Nucleus accumbens (tissue), 56 donors: Measurements from ENCODE around the gene EML1.

Experiments
- DNase-seq, 56 donors: peaks; one replicate each; lab custom pipeline; 2025; lab: John Stamatoyannopoulos, UW

EML1 gene

DNA sequence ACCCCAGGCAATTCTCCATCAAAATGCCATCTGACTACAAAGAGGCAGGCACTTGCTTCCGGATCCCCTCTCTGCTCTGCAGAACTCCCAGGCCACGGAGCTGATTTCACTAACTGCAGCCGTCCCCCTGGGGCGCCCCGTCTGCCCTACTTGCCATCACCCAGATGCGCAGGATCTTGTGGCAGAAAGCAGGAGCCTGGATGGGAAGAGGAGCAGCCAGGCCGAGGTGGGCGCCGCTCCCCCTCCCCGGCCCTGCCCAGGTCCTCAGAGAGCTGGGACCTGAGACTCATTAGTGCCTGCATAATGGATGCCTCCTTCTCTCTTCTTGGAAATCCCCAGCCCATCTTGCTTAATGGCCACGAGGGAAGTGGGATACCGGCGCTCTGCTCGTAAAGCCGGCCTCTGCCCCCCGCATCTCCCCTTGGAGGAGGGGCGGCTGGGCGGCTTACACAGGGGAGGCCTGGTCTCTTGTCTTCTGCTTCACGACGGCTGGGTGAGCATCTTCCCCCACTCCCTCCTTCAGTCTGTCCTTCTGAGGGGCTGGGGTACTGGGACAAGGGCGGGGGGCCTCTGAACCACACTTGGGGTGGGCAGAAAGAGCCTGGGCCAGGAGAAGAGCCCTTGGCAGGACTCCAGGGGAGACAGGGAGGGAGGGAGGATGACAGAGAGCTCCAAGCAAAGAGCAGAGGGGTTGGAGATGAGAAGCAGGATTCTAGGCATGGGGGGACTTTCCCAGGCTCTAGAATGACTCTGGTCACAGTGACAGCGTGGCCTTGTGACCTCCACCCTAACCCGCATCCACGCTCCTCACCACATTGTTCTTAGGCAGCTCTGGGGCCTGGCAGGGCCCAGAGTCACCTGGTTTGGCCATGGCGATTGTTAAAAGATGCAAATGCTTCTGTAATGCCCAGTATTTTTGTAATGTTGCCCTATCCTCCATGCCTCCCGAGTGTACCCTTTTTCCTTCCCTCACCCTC, 19.4 kb upstream of the EML1 start:
- no peak for DNase-seq

DNA sequence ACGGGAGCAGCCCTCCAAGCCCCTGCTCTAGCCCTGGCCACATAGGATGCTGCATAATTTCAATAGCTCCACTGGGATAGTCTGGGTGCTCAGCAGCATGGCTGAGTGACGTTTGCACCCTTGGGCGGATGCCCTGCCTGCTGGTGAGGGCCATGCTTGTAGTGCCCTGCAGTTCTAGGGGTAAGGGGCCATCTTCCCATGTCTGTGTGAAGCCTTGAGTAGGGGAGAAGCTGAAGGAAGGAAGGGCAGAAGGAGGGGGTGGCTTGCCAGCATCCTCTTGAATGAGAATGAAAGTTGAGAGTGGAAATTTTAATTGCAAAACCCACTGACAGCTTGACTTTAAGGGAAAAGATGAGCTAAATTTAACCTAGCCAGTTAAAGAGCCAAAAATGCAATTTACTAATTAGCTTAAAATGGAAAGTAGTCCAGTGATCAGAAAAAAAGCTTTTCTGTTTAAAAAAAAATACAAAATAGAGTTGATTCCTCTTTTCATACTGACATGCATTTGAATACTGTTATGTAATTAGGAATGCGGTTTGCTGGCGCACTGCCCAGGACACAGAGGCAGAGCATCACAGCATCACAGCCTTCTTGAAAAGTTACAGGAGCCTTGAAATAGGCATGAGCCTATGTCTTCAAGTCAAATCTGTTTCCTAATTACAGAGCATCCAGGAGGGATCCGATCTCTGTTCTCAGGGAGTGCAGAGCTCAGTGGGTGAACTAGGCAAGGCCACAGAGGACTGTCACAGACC, 18.5 kb upstream of the EML1 start:
- peak in 30 of 56 donors; percentile 9 to 76 (median 32) for DNase-seq

DNA sequence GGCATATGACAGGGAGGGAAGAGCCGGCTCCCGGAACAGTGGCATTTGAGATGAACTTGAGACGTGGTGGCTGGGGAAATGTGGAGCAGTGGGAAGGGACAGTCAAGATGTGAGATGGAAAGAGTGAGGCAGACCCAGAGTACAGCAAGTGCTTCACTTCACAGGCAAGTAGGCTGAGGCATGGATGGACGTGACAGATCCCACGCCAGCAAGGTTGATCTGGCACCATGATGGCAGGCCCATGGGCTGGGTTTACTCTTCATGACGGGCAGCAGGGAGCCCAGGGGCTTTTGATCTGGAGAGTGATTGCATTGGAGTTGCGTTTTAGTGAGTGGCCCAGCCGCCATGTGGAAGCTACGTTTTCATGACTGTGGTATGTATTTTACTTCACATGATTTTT, 17.9 kb upstream of the EML1 start:
- peak in 1 of 56 donors; percentile 52 for DNase-seq

DNA sequence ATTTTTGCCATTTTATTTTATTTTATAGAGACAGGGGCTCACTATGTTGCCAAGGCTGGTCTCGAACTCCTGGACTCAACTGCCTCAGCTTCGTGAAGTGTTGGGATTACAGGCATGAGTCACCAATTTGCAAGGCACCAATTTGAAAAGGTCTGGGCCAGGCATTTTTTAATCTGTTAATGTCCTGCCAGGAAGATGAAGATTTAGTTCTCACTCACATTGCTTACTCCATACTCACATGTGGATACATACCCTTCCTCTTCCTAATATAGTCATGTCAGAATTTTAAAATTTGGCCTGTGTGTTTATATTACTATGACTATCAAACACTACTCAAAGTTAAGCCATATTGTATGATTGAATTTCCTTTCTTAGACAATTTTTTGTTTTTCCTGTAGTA, 15.3 kb upstream of the EML1 start:
- no peak for DNase-seq

DNA sequence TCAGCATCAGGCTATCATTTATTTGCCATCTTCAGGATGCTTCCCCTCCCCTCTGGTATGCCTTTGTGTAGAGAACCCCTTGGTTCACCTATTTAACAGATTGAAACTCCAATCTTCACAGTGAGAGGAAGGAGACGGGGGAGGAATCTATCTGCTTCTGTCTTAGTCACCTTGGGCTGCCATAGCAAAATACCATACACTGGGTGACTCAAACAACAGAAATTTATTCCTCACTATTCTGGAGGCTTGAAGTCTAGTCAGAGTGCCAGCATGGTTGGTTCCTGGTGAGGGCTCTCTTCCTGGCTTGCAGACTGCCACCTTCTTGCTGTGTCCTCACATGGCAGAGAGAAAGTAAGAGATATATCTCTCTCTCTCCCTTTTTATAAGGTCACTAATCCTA, 13.5 kb upstream of the EML1 start:
- DNase-seq, result no peak

DNA sequence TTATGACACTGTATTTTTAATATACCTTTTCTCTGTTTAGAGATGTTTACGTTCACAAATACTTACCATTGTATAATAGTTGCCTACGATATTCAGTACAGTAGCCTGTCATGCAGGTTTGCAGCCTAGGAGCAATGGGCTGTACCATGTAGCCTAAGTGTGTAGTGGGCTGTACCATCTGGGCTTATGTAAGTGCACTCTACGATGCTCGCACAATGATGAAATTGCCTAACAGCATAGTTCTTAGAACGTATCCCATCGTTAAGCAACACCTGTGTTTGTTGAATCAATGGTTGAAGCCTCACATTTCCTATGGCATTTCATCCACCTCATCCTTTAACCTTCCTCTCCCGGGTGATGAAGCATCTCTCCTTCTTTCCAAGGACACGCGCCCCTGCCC, 12.5 kb upstream of the EML1 start:
- DNase-seq, result no peak

DNA sequence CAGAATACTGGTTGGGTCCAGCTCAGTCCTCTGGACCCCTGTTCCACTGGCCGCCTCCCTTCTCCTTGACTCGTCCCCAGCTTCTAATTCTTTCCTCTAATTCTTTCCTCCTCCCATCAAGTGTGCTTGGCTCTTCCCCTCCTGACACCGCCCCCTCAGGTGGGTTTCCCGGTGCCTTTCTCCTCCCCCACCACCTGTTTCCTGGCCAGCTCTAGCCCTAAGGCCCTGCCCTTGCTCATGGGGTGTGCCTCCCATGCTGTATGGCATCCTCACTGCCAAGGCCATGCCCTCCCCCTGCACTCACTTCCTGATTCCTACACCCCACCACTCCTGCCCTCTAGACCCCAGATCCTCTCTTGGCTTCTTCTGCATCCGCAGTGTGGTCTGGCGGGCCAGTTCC, 12.1 kb upstream of the EML1 start:
- DNase-seq, result no peak

DNA sequence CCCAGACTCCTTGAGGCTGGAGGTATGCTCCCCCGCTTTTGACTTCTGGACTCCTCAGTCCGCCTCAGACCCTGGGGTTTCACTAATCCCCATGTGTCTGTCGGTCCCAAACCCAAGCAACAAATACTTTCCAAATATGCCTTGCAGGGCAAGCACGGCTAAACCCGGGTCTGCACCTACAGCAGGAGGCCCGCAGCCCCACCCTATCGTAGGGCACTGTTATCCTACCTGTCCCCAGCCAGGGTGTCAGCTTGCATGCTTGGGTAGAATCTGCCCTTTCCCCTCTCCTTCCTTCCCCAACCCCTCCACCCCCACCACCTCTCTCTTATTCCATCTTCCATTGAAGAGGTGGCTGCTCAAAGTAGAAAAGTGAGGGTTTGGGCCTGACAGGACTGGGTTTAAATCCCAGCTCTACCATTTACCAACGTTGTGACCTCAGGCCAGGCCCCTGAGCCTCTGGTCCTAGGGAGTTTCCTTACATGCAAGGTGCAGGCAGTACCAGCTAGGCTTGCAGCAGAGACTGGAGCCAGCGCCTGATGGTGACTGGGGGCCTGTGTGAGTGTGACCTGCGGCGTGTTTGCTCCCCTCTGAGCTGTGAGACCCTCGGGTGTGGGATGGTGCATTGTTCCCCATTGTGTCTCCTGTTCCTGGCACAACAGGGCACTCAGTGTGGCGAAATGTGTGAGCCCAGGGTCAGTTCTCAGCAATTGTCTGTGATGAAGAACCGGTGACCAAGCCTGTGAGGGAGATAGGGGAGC, 11.2 kb upstream of the EML1 start:
- DNase-seq, result no peak

DNA sequence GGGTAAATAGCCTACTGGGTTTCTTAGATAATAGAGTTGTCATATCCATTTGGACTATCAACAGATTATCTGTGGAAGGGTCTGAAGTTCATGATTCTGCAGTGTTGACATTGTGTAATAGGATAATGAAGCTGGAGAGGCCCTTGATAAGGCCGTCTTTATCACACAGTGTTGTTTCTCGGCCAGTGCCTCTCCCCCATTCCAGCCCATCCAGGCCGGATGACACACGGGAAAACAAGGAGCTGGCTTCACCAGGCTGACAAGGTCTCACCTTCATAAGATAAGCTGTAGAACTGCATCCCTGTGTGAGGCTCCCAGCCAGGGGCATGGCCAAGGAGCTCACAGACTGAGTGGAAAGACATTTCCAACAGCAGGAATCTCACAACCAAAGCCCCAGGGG, 8.7 kb upstream of the EML1 start:
- no peak for DNase-seq

DNA sequence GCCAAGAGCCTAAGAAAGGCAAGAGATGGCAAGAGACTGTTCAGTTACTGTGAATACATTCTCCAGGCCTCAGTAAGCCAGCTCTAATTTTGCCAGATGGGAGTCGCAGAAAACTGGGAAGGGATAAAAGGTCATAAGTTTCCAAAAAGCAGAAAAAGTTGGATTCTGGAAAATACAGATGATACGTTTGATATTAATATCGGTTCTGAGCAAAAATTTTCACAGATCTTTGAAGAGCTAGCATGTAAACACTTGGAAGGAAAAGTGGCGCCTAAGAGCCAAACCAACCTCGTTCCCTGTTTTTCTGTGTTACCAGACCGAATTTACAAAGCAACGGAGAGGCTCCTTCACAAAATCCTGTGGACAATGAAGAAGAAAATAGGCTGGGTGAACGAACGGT, 7.8 kb upstream of the EML1 start:
- no peak for DNase-seq

DNA sequence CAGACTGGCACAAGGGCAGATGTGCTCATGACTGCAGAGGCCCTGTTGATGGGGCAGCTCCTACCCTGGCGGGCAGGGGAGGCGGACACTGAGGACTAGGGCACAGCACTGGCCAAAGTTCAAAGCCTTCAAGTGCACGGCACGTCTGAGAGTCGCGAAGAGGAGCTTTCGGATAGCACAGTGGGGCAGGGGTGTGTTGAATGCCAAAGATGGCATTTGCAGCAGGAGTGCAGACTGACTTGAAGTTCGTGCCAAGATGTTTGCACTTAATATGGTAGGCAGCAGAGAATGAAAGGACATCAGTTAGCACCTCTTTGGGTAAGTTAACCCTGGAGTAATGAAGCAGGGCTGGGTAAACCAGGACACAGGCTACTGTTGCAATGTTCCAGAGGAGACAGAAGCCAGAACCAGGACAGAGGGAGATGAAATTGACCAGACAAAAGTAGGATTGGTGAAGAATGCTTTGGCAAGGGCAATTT, 6.7 kb upstream of the EML1 start:
- DNase-seq, result no peak

DNA sequence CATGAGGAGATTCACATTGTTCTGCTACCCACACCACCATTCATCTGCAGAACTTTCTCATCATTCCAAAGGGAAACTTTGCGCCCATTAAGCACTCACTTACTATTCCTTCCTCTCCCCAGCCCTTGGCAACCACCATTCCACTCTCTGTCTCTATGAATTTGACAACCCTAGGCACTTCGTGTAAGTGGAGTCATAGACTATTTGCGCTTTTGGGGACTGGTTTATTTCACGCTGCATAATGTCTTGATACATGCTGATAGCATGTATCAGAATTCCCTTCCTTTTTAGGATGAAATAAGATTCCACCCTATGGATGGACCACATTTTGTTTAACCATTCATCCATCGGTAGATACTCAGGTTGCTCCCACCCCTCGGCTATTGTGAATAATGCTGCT, 4.5 kb upstream of the EML1 start:
- no peak for DNase-seq

DNA sequence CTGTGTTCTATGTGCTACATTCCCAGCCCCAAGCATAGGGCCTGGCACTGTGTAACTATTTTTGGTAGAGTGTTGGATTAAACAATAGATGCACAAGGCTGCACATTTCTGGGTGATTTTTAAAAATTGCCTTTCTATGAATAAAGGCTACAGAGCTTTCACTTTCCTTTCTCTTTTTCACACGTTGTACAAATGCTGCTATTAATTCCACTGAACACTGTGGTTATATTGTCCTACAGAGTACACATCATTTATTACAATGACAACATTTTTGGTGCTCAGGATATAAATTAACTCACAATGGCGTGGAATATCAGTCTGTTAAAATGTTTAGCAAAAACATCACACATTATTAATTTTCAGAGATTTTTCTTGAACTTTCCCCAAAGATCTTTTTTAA, 3.6 kb upstream of the EML1 start:
- no peak for DNase-seq

DNA sequence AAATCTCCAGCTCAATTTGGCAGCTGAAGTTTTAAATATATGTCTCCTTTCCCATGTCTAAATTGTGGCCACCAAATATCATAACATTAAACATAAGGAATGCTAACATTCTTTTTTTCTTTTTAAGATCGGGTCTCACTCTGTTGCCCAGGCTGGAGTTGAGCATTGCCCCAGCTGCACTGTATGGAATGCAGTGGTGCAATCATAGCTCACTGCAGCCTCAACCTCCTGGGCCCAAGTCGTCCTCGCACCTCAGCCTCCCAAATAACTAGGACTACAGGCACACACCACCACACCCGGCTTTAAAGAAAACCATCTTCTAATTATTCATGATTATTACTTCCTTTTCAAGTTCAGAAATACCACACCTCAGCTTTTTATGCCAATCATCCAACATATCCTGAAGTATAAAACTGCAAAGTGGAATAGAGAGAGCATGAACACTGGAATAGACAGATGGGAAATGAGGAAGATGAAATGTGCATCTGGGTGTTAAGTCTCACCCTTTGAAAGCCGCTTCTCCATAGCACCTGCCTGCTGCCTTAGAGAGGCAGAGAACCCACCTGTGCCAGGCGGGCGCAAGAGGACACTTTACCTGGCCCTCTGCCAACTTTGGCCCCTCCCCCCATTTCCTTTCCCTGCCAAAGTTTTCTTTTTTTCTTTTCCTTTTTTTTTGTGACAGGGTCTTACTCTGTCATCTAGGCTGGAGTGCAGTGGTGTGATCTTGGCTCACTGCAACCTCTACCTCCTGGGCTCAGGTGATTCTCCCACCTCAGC, 2.8 kb upstream of the EML1 start:
- no peak for DNase-seq

DNA sequence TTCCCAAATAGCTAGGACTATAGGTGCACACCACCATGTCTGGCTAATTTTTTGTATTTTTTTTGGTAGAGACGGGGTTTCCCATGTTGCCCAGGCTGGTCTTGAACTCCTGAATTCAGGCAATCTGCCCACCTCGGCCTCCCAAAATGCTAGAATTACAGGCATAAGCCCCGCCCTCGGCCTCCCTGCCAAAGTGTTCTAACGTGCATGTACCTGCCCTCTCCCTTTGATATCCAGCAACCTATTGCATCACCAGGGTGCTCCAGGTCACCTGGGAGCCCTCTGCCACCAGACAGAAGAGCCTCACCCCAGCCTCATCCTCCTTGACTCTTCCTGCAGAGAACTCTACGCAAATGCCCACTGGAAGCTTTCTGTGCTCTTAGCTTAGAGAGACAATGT, 2.2 kb upstream of the EML1 start:
- DNase-seq, result no peak

DNA sequence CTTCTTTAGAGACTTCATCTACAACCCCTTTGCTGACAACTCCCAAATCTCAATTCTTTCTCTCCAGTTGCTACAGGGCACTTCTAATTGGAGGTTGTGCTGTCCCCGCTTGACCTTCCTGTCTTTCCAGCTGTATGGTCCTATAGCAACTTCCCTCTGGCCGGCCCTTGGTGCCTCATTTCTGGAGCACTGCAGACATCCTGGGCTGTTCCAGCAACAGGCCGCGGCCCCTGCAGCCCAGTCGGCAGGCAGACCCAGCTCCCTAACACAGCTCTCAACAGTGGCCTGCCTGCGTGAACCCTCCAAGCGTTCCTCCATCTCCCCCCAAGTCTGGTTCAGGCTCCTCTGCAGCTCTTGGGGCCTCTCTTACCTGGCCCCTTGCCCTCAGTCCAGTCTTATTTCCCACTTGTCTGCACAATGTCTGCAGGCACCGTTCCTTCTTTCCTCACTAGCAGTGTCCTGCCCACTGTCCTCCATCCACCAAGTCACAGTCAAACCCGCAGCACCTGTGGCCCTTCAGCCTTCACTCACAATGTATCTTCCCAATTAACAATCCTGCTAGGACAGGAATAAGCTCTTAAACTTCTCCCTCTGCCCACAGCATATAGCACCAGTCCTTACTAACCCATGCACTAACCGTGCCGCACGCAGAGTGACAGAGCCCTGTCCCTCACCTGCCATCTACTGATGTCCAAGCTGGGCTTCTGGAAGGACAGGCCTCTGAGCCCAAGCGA, 1.6 kb upstream of the EML1 start:
- DNase-seq, result no peak

DNA sequence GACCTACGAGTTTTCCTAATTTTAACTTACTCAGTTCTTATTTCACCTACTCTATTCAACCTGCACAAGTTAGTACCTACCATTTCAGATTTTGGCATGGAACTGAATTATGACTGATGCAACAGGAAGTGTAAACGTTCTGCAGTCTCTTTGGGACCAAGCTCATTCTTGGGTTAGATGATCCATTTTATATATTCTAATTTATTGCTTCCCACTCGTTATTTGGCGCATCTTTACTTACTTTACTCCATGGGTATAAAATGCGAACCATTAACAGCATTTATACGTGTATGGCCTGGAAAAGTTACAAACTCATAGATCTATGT, 1.0 kb upstream of the EML1 start:
- DNase-seq, result no peak

DNA sequence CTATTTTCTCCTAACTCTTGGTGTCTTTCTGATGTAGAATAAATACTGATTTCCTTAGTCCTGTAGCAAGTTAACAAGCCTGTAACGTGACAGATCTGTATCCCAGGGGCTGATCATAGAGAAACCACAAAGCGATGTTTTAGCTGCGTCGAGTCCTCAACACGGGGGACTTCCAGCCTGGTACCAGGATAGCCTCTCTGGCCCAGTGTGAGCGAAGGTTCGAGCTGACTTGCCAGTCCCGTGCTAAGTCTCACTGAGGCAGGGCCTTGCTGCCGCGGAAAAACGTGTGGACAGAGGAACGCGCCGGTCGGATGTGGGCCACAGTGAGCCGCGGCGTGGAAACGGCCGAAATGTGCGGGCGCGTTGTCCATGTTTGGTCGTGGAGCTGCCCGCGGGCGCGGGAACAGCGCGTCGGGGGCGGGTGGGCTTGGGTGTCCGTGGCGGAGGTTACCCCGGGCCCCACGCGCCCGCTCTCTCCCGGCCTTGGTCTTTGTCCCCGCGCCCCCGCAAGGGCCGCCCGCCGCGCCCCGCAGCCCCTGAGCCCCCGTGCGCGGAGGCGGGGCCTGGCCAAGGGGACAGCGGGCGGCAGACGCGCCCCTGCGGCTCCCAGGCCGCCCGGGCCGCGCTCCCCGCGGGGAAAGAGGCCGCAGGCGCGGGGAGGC, 531 bp upstream of the EML1 start:
- DNase-seq, result peak in 24 of 56 donors; percentile 26 to 64 (median 54)

DNA sequence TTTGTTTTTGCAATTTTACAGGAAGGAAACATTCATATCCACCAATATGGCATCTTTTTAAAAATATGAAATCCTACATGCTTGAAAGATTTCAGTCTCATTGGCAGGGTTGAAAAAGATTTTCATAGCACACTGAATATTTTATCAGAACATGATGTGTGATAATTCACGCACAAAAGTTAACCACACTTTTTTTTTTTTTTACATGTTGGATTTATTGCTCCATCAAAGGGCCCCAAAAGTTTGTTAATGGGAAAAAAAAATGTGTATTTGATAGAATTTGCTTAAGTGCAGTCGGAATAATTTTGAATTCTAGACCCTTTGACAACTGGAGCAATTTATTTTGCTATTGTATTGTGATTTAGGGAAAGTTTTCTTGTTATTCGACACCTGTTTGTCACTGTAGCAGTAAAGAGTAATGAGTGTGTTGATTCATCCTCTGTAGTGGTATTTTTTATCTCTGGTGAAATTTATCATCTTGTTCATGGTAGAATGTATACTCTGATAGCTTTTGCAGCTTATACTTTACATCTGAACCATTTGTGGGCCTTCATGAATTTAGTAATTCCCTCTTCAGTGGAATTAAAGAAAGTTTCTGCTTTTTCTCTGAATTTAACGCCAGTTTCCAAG, 1.1 kb downstream of the EML1 start:
- no peak for DNase-seq
